Left renal pelvis (tissue), 4 donors: ENCODE measurements around the gene TEX54. TPM values are rescaled to one million over a fixed set of nuclear protein-coding genes. Genes with fewer than 3 reads are reported as not detected.
"Not testable (repeated sequence)": the region's sequence is repeated elsewhere in the genome, so short reads cannot be mapped to it uniquely, and the experiment has no call there.

ENCODE experiments used
- DNase-seq, 4 donors: peaks; one replicate each; pipeline ENCODE4 v3.0.0-alpha.2; 2013; ENCODE audit warnings: low read depth in 4 of 4, low spot score in 3 of 4
- polyA plus RNA-seq, 4 donors: library from polyadenylated mRNA; unstranded; fragments of 120-200 nt; gene quantifications; one replicate each; pipeline ENCODE4 v1.2.1, GENCODE V29; 2013; ENCODE audit not compliant: insufficient read length in 4 of 4

The TEX54 gene
- polyA plus RNA-seq = under 1 TPM in 3 of 4 donors, not detected in 1; 0.32 to 0.63 (median 0.38) TPM

- DNase-seq = no peak
Observed at GRCh38 chr11:62832336-62833234, at the start of gene TEX54. Gene TEX54, minus strand, starts transcription at chr11:62832841.

DNA sequence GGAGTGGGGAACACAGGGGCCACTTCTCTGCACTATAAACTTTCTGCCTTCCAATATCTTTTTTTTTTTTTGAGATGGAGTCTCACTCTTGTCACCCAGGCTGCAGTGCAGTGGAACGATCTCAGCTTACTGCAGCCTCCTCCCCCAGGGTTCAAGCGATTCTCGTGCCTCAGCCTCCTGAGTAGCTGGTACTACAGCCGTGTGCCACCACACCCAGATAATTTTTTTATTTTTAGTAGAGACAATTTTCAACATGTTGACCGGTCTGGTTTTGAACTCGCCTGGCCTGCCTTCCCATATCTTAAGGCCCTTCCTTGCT, 49.7 kb upstream of the TEX54 start:
- DNase-seq = no peak

GRCh38 chr11:62881579-62882430, 49.2 kb upstream of the TEX54 start:
- peak; percentile 85 to 94 (median 91) for DNase-seq

DNA sequence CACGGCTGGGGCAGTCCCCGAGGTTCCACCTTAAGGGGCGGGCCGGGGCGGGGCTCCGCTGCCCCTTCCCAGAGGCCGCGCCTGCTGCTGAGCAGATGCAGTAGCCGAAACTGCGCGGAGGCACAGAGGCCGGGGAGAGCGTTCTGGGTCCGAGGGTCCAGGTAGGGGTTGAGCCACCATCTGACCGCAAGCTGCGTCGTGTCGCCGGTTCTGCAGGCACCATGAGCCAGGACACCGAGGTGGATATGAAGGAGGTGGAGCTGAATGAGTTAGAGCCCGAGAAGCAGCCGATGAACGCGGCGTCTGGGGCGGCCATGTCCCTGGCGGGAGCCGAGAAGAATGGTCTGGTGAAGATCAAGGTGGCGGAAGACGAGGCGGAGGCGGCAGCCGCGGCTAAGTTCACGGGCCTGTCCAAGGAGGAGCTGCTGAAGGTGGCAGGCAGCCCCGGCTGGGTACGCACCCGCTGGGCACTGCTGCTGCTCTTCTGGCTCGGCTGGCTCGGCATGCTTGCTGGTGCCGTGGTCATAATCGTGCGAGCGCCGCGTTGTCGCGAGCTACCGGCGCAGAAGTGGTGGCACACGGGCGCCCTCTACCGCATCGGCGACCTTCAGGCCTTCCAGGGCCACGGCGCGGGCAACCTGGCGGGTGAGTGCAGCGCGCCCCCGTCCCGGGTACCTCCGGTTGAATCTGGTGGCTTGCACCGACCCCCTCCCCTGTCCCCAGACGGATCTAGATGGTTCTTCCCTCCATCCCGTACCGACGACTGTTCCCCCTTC, 48.4 kb upstream of the TEX54 start, which contains the start of gene SLC3A2:
Gene SLC3A2 (plus strand): TSS at position 94 of the 776 bp plus-strand sequence. CDS start 128 bp downstream, at position 222.
- DNase-seq = peak; percentile 74 to 83 (median 80)

GRCh38 chr11:62880231-62880802, 47.7 kb upstream of the TEX54 start:
- DNase-seq = peak in 2 of 4 donors; percentile 29 to 77

DNA sequence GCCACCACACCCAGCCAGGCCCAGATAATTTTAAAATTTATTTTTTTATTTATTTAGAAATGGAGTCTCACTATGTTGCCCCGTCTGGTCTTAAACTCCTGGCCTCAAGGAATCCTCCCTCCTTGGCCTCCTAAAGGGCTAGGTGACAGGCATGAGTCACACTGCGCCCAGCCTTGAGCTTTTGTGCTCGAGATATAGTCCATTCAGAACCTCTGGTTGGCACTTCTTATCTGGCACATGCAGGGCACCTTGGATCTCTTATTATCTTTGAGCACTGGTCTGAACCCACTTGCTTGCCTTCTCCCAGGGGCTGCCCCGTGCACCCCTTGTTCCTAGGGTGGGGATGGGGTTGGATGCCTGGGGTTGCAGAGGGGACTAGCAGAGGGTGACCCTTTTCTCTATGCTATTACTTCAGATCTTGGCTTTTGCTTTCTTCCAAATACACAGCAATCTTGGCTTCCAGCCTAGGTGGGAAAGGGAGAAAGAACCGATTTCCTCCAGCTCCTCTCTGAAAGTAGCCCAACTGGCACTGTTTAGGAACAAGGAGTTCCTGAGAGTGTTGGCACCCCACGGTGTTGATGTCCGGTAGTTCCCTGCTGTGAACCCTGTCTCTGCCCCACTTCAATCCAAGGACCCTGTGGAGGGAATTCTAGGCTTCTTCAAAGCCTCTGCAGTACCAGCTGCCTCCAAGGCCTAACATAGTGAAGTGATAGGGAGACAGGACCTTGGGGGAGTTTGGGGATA, 46.8 kb upstream of the TEX54 start:
- no peak for DNase-seq

GRCh38 chr11:62876712-62877111, 44.1 kb upstream of the TEX54 start:
- DNase-seq = no peak

- DNase-seq = no peak
Observed at GRCh38 chr11:62875698-62876478, 43.2 kb upstream of the TEX54 start.

GRCh38 chr11:62874851-62875250, 42.2 kb upstream of the TEX54 start:
- DNase-seq = no peak

GRCh38 chr11:62865635-62866034, 33.0 kb upstream of the TEX54 start:
- DNase-seq = no peak

- no peak for DNase-seq
Observed at GRCh38 chr11:62863687-62864335, 31.2 kb upstream of the TEX54 start.

DNA sequence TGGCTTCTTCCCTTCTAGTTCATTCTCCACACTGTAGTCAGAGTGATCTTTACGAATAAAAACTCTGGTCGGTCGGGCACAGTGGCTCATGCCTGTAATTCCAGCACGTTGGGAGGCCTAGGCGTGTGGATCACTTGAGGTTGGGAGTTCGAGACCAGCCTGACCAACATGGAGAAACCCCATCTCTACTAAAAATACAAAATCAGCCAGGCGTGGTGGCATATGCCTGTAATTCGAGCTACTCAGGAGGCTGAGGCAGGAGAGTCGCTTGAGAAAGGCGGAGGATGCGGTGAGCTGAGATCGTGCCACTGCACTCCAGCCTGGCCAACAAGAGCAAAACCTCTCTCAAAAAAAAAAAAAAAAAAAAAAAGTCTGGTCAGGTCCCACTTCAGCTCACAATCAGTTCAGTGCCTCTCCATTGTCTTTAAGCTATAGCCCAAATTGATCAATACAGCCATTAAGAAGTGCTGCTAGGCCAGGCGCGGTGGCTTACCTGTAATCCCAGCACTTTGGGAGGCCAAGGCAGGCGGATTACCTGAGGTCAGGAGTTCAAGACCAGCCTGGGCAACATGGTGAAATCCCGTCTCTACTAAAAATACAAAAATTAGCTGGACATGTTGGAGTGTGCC, 29.0 kb upstream of the TEX54 start:
- not testable (repeated sequence) for DNase-seq

GRCh38 chr11:62860835-62861563, 28.4 kb upstream of the TEX54 start:
- no peak for DNase-seq

DNA sequence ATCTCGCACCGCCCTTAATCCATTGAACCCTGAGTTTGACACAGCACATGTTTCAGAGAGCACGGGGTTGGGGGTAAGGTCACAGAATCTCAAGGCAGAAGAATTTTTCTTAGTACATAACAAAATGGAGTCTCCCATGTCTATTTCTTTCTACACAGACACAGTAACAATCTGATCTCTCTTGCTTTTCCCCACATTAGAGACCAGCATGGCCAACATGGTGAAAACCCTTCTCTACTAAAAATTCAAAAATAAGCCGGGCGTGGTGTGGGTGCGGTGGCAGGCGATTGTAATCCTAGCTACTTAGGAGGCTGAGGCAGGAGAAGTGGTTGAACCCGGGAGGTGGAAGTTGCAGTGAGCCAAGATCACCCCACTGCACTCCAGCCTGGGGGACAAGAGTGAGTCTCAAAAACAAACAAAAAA, 26.7 kb upstream of the TEX54 start:
- DNase-seq = not testable (repeated sequence)

DNA sequence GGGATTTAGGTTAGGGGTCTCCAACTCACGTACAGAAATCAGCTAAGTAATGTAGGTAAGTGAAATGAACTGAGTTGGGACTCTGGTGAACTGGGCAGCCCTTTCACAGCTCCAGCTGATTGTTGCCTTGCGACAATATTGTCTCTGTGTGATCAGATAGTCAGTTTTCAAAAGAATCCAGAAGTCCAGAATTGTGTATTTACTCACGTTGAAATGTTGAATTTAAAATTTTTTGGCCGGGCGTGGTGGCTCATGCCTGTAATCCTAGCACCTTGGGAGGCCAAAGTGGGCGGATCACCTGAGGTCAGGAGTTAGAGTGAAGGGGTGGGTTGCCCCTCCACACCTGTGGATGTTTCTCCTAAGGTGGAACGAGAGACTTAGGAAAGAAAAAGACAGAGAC, 25.6 kb upstream of the TEX54 start:
- DNase-seq = no peak

GRCh38 chr11:62857541-62857982, 24.9 kb upstream of the TEX54 start:
- DNase-seq = no peak

DNA sequence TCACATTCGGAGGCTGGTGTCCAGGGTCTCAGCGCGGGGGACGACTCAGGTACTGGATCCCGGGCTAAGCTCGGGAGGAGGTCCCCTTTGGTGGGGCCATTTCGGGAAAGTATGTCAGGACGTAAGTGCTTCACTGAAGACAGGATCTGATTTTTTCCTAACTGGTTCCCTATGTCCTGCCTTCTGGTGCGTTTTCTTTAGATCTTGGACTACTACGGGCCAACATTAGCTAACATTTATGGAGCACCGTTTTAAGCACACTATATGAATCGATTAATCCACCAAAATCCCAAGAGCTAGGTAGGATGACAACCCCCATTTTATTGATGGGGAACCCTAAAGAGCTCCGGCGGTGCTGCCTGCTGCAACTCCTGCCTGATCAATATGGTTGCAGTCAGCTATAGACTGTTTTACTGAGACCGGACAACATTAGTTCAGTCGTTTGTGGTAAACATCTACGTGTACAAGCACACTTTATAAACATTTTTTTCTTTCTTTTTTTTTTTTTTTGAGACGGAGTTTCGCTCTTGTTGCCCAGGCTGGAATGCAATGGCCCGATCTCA, 23.8 kb upstream of the TEX54 start:
- no peak for DNase-seq
